Stimulated activated CD4-positive, alpha-beta T cell treated with anti-CD3 and anti-CD28 coated beads, TNF-alpha, amount 100 ng/mL, for 48 hours (primary cell): ENCODE data around the gene TMEM131L.
"Not testable (repeated sequence)": the region's sequence is repeated elsewhere in the genome, so short reads cannot be mapped to it uniquely, and the experiment has no call there.

Experiments used
- DNase-seq, 3 donors: peaks; one replicate each; pipeline ENCODE4 v3.0.0-alpha.2; 2020; ENCODE audit warnings: low read depth in 3 of 3

The TMEM131L gene

GRCh38 chr4:153573881-153574802, 108.0 kb downstream of the TMEM131L start:
- DNase-seq, result peak; percentile 16 to 38 (median 18)

DNA sequence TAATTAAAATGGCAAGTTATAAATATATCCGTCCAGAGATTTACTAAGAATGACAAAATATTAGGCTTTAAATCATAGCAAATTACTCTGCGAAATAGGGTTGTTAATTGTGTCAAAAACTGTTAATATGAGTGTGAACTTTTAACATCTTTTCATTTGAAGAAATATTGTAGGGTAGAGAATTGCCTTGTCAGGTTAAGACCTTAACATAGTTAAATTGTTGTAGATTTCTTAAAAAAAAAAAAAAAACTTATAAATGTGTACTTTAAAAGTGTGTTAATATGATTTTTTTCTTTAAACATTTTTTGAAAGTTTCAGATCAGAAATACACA, 110.2 kb downstream of the TMEM131L start:
- no peak for DNase-seq

GRCh38 chr4:153577053-153577452, 110.9 kb downstream of the TMEM131L start:
- no peak for DNase-seq

GRCh38 chr4:153579410-153579809, 113.2 kb downstream of the TMEM131L start:
- no peak for DNase-seq

DNA sequence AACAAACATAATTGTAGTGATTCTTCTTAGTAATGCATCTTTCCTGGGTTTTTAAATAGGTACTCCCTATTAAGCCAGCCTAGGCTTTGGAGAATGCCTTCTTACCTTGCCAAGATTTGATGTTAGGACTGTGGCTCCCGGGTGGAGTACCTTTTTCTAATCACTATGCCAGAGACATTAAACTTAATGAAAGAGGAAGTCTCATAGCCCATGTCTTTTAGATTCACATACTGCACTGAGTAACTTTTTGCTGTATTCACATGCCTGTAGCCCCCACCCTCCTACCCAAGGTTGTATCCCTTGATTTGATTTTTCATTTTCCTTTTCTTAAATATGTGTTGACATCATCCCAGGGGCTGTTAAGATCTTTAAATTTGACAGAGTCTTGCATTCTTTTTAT, 113.7 kb downstream of the TMEM131L start:
- DNase-seq, result no peak

- no peak for DNase-seq
These were observed 117.0 kb downstream of the TMEM131L start for GRCh38 chr4:153582954-153583702.

DNA sequence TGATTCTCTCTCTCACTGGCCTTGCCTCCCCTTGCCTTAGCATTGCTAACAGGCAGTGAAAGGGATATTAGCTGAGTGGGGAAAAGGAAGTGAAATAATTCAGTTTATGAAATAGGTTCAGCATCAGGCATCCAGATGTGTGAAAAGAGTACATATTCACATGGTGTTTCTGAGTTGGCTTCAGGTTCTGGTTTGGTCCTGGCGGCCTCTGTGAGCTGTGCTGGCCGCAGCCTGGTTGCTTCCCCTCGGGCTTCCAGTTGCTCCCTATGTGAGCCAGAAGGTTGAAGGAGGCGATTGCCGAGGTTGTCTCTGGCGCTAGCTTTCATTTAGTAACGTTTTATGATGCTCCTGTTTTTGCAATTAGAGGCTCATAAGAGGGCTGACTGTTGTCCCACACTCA, 118.9 kb downstream of the TMEM131L start:
- DNase-seq, result no peak

GRCh38 chr4:153589703-153590595, 123.8 kb downstream of the TMEM131L start:
- DNase-seq, result no peak

DNA sequence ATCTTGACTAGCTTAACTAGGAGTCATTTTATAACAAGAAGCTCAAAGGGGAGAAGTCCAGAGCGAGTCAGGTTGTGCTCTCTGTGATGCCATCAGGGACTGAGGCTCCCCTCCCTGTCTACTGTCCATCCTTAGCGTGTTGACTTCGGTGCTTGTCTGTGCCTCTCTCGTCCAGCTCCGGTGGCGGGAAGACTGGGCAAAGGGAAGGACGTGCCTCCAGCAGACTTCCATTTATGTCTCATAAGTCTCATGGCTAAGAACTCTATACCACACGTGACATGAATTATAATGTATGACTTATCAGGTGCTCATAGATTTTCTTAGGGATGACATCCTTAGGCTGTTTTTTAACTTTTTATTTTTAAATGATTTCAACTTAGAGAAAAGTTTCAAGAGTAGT, 125.3 kb downstream of the TMEM131L start:
- no peak for DNase-seq

DNA sequence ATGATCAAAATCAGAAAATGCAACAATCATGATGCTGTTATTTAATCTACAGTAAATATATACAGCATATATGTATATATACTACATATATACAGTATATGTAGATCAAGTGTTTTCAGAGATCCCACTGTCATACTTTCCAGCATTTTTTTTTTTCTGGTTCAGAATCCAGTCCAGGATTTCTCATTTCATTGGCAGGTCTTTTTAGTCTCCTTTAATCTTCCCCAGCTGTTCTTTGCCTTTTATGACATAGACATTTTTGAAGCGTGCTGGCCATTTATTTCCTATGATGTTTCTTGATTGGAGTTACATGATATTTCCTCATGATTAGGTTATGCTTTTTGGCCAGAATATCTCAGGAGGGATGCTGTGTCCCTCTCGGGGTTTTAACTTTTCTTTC, 125.9 kb downstream of the TMEM131L start:
- DNase-seq, result no peak

GRCh38 chr4:153593161-153593560, 127.0 kb downstream of the TMEM131L start:
- DNase-seq, result no peak

- DNase-seq, result no peak
These were observed 128.1 kb downstream of the TMEM131L start for GRCh38 chr4:153594210-153594609.

- no peak for DNase-seq
These were observed 129.9 kb downstream of the TMEM131L start for GRCh38 chr4:153595894-153596601.

GRCh38 chr4:153602758-153603157, 136.6 kb downstream of the TMEM131L start:
- DNase-seq, result no peak

DNA sequence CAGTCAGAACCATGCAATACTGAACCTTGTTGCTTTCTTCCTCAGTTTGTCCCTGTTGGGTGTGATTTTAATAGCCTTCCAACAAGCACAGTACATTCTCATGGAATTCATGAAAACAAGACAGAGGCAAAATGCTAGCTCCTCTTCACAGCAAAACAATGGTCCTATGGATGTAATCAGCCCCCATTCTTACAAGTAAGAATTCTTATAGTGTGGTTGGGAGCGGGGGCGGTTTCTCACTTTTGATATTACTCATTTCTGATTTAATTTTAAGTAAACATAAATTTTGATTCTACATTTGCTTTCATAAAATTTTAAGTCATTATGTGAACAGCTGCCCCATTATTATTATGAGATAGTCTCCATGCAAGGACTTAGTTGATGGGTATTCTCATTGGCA, 137.1 kb downstream of the TMEM131L start:
- peak; percentile 19 to 25 (median 23) for DNase-seq

GRCh38 chr4:153603835-153604234, 137.7 kb downstream of the TMEM131L start:
- DNase-seq, result no peak

- not testable (repeated sequence) for DNase-seq
These were observed 142.9 kb downstream of the TMEM131L start for GRCh38 chr4:153609070-153609469.

DNA sequence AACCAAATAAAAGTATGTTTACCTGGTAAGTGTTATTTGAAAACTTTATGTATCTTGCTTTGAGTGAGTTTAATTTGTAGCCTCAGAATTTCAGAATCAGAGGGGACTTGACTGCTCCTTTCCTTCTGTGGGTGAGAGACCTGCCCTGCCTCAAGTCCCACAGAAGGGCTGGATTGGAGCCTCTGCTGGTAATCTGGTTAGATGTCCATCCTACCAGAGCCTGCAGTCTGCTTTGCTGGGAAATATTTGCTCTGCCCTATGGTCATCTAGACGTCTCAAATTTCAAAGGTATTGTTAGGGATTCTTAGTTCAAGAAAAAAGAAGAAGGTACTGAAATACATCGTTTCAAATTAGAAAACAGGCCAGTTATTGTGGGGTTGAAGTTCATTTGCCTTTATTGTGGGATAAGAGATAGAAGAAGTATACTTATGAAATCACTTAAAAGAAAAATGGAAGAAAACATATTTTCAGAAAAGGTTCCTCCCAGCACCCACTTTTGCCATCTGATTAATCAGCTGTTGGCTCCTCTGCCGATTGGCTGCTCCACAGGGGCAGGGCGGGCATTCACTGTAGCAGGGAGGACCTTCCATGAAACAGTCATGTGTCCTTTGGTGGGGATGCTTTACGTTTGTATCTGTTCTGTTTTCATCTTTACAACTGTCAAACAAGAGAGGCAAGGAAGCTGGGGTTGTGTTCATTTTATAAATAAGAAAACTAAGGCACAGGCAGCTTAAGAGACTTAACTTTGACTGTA, 144.6 kb downstream of the TMEM131L start:
- DNase-seq, result no peak

- no peak for DNase-seq
These were observed 145.5 kb downstream of the TMEM131L start for GRCh38 chr4:153611679-153612078.

GRCh38 chr4:153612878-153613277, 146.7 kb downstream of the TMEM131L start:
- DNase-seq, result no peak
